Kidney (tissue), 14 donors: ENCODE data around the gene ENPP3. TPM values are rescaled to one million over a fixed set of nuclear protein-coding genes. Genes with fewer than 3 reads are reported as not detected.

ENCODE experiments used
- DNase-seq, 5 donors: peaks; one replicate each; pipeline ENCODE4 v3.0.0-alpha.2; 2013 to 2020
- FAIRE-seq: peaks from 2 replicates; lab custom pipeline; 2012; peaks lifted over from hg19 to GRCh38; lab: Jason Lieb, UNC
- H3K27ac ChIP-seq, 2 donors: one replicate each; pipeline ENCODE4 v1.7.0; 2013; ENCODE audit warnings: low read depth in 2 of 2, low read length in 2 of 2, inconsistent platforms in 1 of 2
- H3K27me3 ChIP-seq: one replicate; pipeline ENCODE4 v1.7.1; 2013; ENCODE audit warnings: low read length, inconsistent platforms; ENCODE audit not compliant: control insufficient read depth, insufficient read depth
- H3K36me3 ChIP-seq, 3 donors: one replicate each; pipeline versions ENCODE4 v1.7.0 to v1.7.1; 2013; ENCODE audit warnings: low read length in 3 of 3, control low read depth in 1 of 3, inconsistent platforms in 1 of 3; ENCODE audit not compliant: insufficient read depth in 3 of 3, control insufficient read depth in 2 of 3
- H3K4me1 ChIP-seq, 3 donors: one replicate each; pipeline versions ENCODE4 v1.7.0 to v1.7.1; 2013; ENCODE audit warnings: low read length in 3 of 3, inconsistent platforms in 1 of 3, low read depth in 1 of 3; ENCODE audit not compliant: control insufficient read depth in 2 of 3, insufficient read depth in 2 of 3
- H3K4me3 ChIP-seq, 3 donors: one replicate each; pipeline versions ENCODE4 v1.7.0 to v1.8.1; 2013; ENCODE audit warnings: low read length in 3 of 3, control low read depth in 1 of 3, inconsistent platforms in 1 of 3
- H3K9ac ChIP-seq, 3 donors: one replicate each; pipeline versions ENCODE4 v1.7.0 to v1.7.1; 2013; ENCODE audit warnings: low read length in 3 of 3, control low read depth in 1 of 3, inconsistent platforms in 1 of 3
- H3K9me3 ChIP-seq, 3 donors: one replicate each; pipeline versions ENCODE4 v1.7.0 to v1.7.1; 2013; ENCODE audit warnings: low read length in 3 of 3, control low read depth in 1 of 3, inconsistent platforms in 1 of 3; ENCODE audit not compliant: control insufficient read depth in 2 of 3, insufficient read depth in 1 of 3
- intact Hi-C: fragments of 100-400 bp; cut with DNase I; formaldehyde crosslinking; loops from one replicate; pipeline ENCODE4 v1.11.1; 2022
- polyA plus RNA-seq: library from polyadenylated mRNA; stranded (reverse); fragments of 350-450 nt; fragmentation: Illumina TruSeq; extraction: RNeasy Lipid Tissue Mini Kit (QIAGEN cat#74804); gene quantifications from one replicate; pipeline ENCODE4 v1.2.3, GENCODE V29; 2014; ENCODE audit warnings: low read depth, low replicate concordance; ENCODE audit not compliant: insufficient read depth
- total RNA-seq: library from RNA; stranded (reverse); fragmentation: NEBNext Ultra II Directional; extraction: Animal tissue kit (Norgen Biotek cat#: 25700); gene quantifications from one replicate; pipeline ENCODE4 v1.2.1, GENCODE V29; 2021
- TF ChIP-seq, protein P1 (sequence below): IDR thresholded peaks from 3 replicates; pipeline ENCODE4 v1.5.1; 2012; ENCODE audit warnings: mild to moderate bottlenecking, moderate library complexity, borderline replicate concordance; ENCODE audit not compliant: insufficient read depth; ENCODE audit errors: extremely low read depth
- donor health status: control.
- donor health status: control.
- donor health status: control.
- donor health status: control.
- donor health status: control.
- donor health status: DM: yes; HTN: yes; CAD: no.
- donor health status: Normal renal cell carcinoma (clear cell type).

The ENPP3 gene
- total and polyA plus RNA-seq, 2 donors from 2014 or later: 2.0 to 2.5 TPM

DNA sequence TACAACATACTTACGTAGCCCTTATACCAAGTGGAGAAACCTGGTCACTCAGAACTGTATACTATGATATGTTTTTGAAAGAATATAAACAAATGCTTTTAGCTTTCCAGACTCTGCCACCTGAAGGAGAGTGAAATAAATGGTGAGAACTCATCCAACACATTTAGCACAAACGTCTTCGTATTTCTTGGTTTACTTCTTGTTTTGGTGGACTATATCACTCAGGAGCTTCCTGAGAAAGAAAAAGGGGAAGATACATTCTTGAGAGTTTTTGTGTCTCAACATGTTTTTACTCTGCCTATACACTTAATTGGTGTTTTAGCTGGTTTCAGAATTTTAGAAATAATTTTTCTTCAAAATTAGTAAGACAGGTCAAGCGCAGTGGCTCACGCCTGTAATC, 93.2 kb downstream of the ENPP3 start:
- no peak for DNase-seq
- Histone ChIP-seq H3K27me3 (no peaks in the 10 kb centered on the region), H3K4me3 (no peak overlapping the region), H3K27ac (no peak overlapping the region), H3K9me3 (no peaks in the 10 kb centered on the region), H3K4me1 (no peaks in the 10 kb centered on the region), H3K36me3 (peaks cover 0 to 2% (median 0%) of the 10 kb centered on the region in 3 donors), H3K9ac (no peak overlapping the region)
- no peak for FAIRE-seq
- intact Hi-C loops: no loop called here
- TF ChIP-seq, protein P1, sequence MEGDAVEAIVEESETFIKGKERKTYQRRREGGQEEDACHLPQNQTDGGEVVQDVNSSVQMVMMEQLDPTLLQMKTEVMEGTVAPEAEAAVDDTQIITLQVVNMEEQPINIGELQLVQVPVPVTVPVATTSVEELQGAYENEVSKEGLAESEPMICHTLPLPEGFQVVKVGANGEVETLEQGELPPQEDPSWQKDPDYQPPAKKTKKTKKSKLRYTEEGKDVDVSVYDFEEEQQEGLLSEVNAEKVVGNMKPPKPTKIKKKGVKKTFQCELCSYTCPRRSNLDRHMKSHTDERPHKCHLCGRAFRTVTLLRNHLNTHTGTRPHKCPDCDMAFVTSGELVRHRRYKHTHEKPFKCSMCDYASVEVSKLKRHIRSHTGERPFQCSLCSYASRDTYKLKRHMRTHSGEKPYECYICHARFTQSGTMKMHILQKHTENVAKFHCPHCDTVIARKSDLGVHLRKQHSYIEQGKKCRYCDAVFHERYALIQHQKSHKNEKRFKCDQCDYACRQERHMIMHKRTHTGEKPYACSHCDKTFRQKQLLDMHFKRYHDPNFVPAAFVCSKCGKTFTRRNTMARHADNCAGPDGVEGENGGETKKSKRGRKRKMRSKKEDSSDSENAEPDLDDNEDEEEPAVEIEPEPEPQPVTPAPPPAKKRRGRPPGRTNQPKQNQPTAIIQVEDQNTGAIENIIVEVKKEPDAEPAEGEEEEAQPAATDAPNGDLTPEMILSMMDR: no peak

DNA sequence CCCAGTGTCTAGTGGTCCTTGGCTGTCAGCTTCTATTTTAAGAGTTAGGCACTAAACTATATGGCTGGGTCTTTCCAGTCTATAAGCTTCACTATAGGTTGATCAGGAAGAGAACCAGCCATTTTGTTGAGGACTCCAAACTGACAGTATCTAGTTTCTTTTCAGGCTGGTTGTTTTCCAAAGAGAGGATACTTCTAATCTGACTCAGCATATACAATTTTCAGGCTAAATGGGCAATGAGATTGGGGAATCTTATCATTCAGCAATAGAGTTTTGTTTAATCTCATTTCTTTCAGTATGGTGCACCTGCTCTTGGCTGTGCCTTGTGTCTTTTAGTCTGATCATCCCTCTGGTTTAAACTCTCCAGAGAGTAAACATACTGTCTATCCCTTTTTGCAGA, 94.1 kb downstream of the ENPP3 start:
- no peak for FAIRE-seq
- no peak overlapping the region for H3K9ac ChIP-seq
- H3K4me3 ChIP-seq: no peak overlapping the region
- H3K36me3 ChIP-seq: peaks cover 0 to 1% (median 0%) of the 10 kb centered on the region in 3 donors
- no peak for DNase-seq
- no peaks in the 10 kb centered on the region for H3K9me3 ChIP-seq
- intact Hi-C loops: no loop called here
- no peaks in the 10 kb centered on the region for H3K4me1 ChIP-seq
- H3K27ac ChIP-seq: no peak overlapping the region
- TF ChIP-seq, protein P1: no peak
- H3K27me3 ChIP-seq: no peaks in the 10 kb centered on the region

DNA sequence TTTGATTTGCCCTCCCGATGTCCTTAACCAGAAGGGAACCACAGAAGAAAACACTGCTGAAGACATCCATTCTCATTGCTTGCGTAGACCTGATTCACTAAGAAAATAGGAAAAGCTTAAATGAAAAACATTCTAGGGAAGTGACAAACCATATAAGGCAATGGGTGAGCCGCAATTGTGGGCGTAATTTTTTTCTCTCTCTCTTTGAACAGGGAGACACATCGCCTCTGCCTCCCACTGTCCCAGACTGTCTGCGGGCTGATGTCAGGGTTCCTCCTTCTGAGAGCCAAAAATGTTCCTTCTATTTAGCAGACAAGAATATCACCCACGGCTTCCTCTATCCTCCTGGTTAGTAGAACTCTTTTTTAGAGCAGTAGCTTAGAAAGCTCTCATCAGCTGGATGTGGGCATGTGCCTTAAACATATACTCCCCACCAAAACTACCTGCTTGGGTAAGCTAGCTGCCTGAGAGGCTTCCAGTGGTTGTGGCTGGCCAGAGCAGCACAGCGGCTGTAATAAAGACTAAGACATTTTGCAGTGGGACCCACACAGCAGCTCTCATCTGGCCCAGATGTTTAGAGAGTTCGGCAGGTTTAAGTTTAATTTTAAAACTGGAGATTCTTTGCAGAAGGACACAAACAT, 96.4 kb downstream of the ENPP3 start:
- FAIRE-seq: no peak
- no peaks in the 10 kb centered on the region for H3K36me3 ChIP-seq
- H3K4me3 ChIP-seq: no peak overlapping the region
- no peak for DNase-seq
- H3K9me3 ChIP-seq: no peaks in the 10 kb centered on the region
- no peak overlapping the region for H3K27ac ChIP-seq
- H3K9ac ChIP-seq: no peak overlapping the region
- no peaks in the 10 kb centered on the region for H3K27me3 ChIP-seq
- no peaks in the 10 kb centered on the region for H3K4me1 ChIP-seq
- TF ChIP-seq, protein P1: no peak
- intact Hi-C loops: no loop called here
